SHP77 treated with DMSO at 0.1 percent for 48 hours (cell line): ENCODE measurements around the gene ADCK1.
"Not testable (repeated sequence)": the region's sequence is repeated elsewhere in the genome, so short reads cannot be mapped to it uniquely, and the experiment has no call there.

Source experiments
- DNase-seq: peaks from one replicate; lab custom pipeline; 2025; lab: John Stamatoyannopoulos, UW

The ADCK1 gene

GRCh38 chr14:77903937-77904617 is 104.2 kb downstream of the ADCK1 start:
- DNase-seq = no peak

GRCh38 chr14:77906446-77906845 is 106.5 kb downstream of the ADCK1 start:
- DNase-seq = no peak

- no peak for DNase-seq
These were observed 108.9 kb downstream of the ADCK1 start for GRCh38 chr14:77908847-77909246.

- no peak for DNase-seq
These were observed 110.0 kb downstream of the ADCK1 start for GRCh38 chr14:77909911-77910310.

GRCh38 chr14:77910506-77910905 is 110.6 kb downstream of the ADCK1 start:
- no peak for DNase-seq

GRCh38 chr14:77911356-77911755 is 111.4 kb downstream of the ADCK1 start:
- DNase-seq = no peak

GRCh38 chr14:77912754-77913556 is 113.0 kb downstream of the ADCK1 start:
- DNase-seq = no peak

GRCh38 chr14:77914073-77914721 is 114.3 kb downstream of the ADCK1 start:
- DNase-seq = no peak

- not testable (repeated sequence) for DNase-seq
These were observed 115.5 kb downstream of the ADCK1 start for GRCh38 chr14:77915390-77915789.

GRCh38 chr14:77917491-77918201 is 117.7 kb downstream of the ADCK1 start:
- DNase-seq = no peak

GRCh38 chr14:77918448-77918847 is 118.5 kb downstream of the ADCK1 start:
- DNase-seq = no peak

- no peak for DNase-seq
These were observed 120.4 kb downstream of the ADCK1 start for GRCh38 chr14:77920312-77920711.

- no peak for DNase-seq
These were observed 121.9 kb downstream of the ADCK1 start for GRCh38 chr14:77921818-77922217.

- no peak for DNase-seq
These were observed 123.4 kb downstream of the ADCK1 start for GRCh38 chr14:77923131-77923936.

- DNase-seq = no peak
These were observed 124.4 kb downstream of the ADCK1 start for GRCh38 chr14:77924141-77924948.

GRCh38 chr14:77926942-77927341 is 127.0 kb downstream of the ADCK1 start:
- DNase-seq = no peak

- no peak for DNase-seq
These were observed 131.5 kb downstream of the ADCK1 start for GRCh38 chr14:77931441-77931840.

- no peak for DNase-seq
These were observed 136.3 kb downstream of the ADCK1 start for GRCh38 chr14:77936138-77936639.

GRCh38 chr14:77947372-77947771 is 147.5 kb downstream of the ADCK1 start:
- DNase-seq = no peak

- DNase-seq = no peak
These were observed 150.6 kb downstream of the ADCK1 start for GRCh38 chr14:77950371-77951063.
